HG03571 (cell line): Measurements from ENCODE around the gene CADM1.

Source experiments
- ATAC-seq: cut with Tn5 transposase; IDR thresholded peaks from one replicate; pipeline ENCODE4 v1.9.1; 2021; ENCODE audit not compliant: unreplicated experiment

Gene CADM1

GRCh38 chr11:115256397-115257197 is 247.6 kb downstream of the CADM1 start:
- ATAC-seq: no peak

GRCh38 chr11:115255006-115255762 is 249.0 kb downstream of the CADM1 start:
- ATAC-seq: no peak

GRCh38 chr11:115251126-115251525 is 253.1 kb downstream of the CADM1 start:
- ATAC-seq: no peak

GRCh38 chr11:115249061-115249578 is 255.1 kb downstream of the CADM1 start:
- ATAC-seq: no peak

GRCh38 chr11:115247953-115248352 is 256.3 kb downstream of the CADM1 start:
- ATAC-seq: no peak

GRCh38 chr11:115247361-115247760 is 256.9 kb downstream of the CADM1 start:
- ATAC-seq: no peak

- ATAC-seq: no peak
Observed at GRCh38 chr11:115244758-115245157, 259.5 kb downstream of the CADM1 start.

- no peak for ATAC-seq
Observed at GRCh38 chr11:115244296-115244695, 259.9 kb downstream of the CADM1 start.

GRCh38 chr11:115242982-115243381 is 261.2 kb downstream of the CADM1 start:
- no peak for ATAC-seq

GRCh38 chr11:115241899-115242298 is 262.3 kb downstream of the CADM1 start:
- ATAC-seq: no peak

- no peak for ATAC-seq
Observed at GRCh38 chr11:115238791-115239190, 265.4 kb downstream of the CADM1 start.

GRCh38 chr11:115238086-115238485 is 266.1 kb downstream of the CADM1 start:
- no peak for ATAC-seq

- no peak for ATAC-seq
Observed at GRCh38 chr11:115237578-115237977, 266.6 kb downstream of the CADM1 start.

GRCh38 chr11:115234794-115235193 is 269.4 kb downstream of the CADM1 start:
- no peak for ATAC-seq

GRCh38 chr11:115226556-115226955 is 277.7 kb downstream of the CADM1 start:
- ATAC-seq: no peak

GRCh38 chr11:115224551-115224950 is 279.7 kb downstream of the CADM1 start:
- no peak for ATAC-seq

GRCh38 chr11:115222863-115223530 is 281.2 kb downstream of the CADM1 start:
- ATAC-seq: peak; percentile 33

GRCh38 chr11:115222218-115222862 is 281.9 kb downstream of the CADM1 start:
- ATAC-seq: peak; percentile 99

- ATAC-seq: no peak
Observed at GRCh38 chr11:115221461-115222069, 282.6 kb downstream of the CADM1 start.

- no peak for ATAC-seq
Observed at GRCh38 chr11:115220911-115221310, 283.3 kb downstream of the CADM1 start.

GRCh38 chr11:115220423-115220822 is 283.8 kb downstream of the CADM1 start:
- no peak for ATAC-seq
